Airway epithelial cell (primary cell): Measurements from ENCODE around the gene C1orf52. TPM values are rescaled to one million over a fixed set of nuclear protein-coding genes. Genes with fewer than 3 reads are reported as not detected.

ENCODE experiments used
- total RNA-seq: library from RNA; depleted of rRNA; stranded (reverse); fragments of >200 nt; gene quantifications from 2 replicates; pipeline ENCODE4 v1.2.3, GENCODE V29; 2015

Gene C1orf52
- 9.7 and 15.1 TPM in 2 replicates for total RNA-seq

GRCh38 chr1:85259118-85259911, at the start of gene C1orf52:
TSS of gene C1orf52 (minus strand) at chr1:85259662. CDS start at chr1:85259633, 29 bp downstream.

GRCh38 chr1:85276215-85276977, 16.9 kb upstream of the C1orf52 start, which contains the start of gene BCL10:
TSS of gene BCL10 (minus strand) at chr1:85276632. CDS start at chr1:85276352, 280 bp downstream.

GRCh38 chr1:85200463-85201339, 58.8 kb downstream of the C1orf52 start, which contains the start of gene SYDE2:
TSS of gene SYDE2 (minus strand) at chr1:85201016. CDS start at chr1:85200996, 20 bp downstream.

Other genes starting within 250 kb of the C1orf52 start
- 1.8 and 2.5 TPM in 2 replicates for gene MCOLN3, start 211.2 kb downstream of the C1orf52 start, total RNA-seq
- gene SYDE2, start 58.6 kb downstream of the C1orf52 start, total RNA-seq, result 3.8 and 4.2 TPM in 2 replicates
- gene BCL10, start 17.0 kb upstream of the C1orf52 start, total RNA-seq, result 29.2 and 33.3 TPM in 2 replicates
- 5.5 and 6.7 TPM in 2 replicates for gene DDAH1, start 205.5 kb upstream of the C1orf52 start, total RNA-seq